A549 (cell line): Measurements from ENCODE around the gene MRPL20.

Experiments
- MAZ ChIP-seq: fragments of 150-350 bp; IDR thresholded peaks from 2 replicates; pipeline ENCODE4 v1.6.1; 2014; ENCODE audit warnings: antibody characterized with exemption, low read depth, low read length, borderline replicate concordance
- POLR2A ChIP-seq: IDR thresholded peaks from 2 replicates; pipeline ENCODE4 v1.6.1; 2012; ENCODE audit warnings: mild to moderate bottlenecking, low read length
- TF ChIP-seq, protein P1 (sequence below): fragments of 200-600 bp; sonication (generic); IDR thresholded peaks from 2 replicates; pipeline ENCODE4 v1.6.1; 2016; ENCODE audit warnings: antibody characterized with exemption, mild to moderate bottlenecking, moderate library complexity
- TF ChIP-seq, protein P2 (sequence below): fragments of >200 bp; sonication (Bioruptor Twin); formaldehyde crosslinking; IDR thresholded peaks from 3 replicates; pipeline ENCODE4 v1.5.1; 2016

DNA sequence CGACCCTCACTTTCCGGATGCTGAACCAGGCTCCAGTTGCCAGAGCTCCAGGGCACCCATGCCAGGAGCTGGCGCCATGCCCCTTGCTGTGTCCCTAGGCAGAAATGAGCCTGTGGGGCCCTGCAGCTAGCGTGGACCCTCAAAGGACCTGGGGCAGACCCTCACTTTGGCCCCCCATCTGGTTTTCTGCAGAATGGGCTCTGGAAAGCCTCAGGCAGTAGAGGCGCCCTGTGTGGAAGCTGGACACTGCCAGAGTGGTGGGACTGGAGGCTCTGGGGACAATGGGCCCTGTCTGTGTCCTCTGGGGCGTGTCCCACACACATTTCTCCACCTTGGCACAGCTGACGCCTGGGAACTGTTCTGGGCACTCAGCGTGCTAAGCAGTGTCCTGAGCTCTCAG is 25.8 kb downstream of the MRPL20 start:
- TF ChIP-seq, protein P1, sequence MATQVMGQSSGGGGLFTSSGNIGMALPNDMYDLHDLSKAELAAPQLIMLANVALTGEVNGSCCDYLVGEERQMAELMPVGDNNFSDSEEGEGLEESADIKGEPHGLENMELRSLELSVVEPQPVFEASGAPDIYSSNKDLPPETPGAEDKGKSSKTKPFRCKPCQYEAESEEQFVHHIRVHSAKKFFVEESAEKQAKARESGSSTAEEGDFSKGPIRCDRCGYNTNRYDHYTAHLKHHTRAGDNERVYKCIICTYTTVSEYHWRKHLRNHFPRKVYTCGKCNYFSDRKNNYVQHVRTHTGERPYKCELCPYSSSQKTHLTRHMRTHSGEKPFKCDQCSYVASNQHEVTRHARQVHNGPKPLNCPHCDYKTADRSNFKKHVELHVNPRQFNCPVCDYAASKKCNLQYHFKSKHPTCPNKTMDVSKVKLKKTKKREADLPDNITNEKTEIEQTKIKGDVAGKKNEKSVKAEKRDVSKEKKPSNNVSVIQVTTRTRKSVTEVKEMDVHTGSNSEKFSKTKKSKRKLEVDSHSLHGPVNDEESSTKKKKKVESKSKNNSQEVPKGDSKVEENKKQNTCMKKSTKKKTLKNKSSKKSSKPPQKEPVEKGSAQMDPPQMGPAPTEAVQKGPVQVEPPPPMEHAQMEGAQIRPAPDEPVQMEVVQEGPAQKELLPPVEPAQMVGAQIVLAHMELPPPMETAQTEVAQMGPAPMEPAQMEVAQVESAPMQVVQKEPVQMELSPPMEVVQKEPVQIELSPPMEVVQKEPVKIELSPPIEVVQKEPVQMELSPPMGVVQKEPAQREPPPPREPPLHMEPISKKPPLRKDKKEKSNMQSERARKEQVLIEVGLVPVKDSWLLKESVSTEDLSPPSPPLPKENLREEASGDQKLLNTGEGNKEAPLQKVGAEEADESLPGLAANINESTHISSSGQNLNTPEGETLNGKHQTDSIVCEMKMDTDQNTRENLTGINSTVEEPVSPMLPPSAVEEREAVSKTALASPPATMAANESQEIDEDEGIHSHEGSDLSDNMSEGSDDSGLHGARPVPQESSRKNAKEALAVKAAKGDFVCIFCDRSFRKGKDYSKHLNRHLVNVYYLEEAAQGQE, result no peak
- TF ChIP-seq POLR2A (no peak), MAZ (no peak)
- TF ChIP-seq, protein P2, sequence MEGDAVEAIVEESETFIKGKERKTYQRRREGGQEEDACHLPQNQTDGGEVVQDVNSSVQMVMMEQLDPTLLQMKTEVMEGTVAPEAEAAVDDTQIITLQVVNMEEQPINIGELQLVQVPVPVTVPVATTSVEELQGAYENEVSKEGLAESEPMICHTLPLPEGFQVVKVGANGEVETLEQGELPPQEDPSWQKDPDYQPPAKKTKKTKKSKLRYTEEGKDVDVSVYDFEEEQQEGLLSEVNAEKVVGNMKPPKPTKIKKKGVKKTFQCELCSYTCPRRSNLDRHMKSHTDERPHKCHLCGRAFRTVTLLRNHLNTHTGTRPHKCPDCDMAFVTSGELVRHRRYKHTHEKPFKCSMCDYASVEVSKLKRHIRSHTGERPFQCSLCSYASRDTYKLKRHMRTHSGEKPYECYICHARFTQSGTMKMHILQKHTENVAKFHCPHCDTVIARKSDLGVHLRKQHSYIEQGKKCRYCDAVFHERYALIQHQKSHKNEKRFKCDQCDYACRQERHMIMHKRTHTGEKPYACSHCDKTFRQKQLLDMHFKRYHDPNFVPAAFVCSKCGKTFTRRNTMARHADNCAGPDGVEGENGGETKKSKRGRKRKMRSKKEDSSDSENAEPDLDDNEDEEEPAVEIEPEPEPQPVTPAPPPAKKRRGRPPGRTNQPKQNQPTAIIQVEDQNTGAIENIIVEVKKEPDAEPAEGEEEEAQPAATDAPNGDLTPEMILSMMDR, result no peak
